NCI-H2227 (cell line): ENCODE data around the gene CDC14A.
"Not testable (repeated sequence)": the region's sequence is repeated elsewhere in the genome, so short reads cannot be mapped to it uniquely, and the experiment has no call there.

Experiments used
- DNase-seq: peaks from one replicate; lab custom pipeline; 2025; ENCODE audit not compliant: unreplicated experiment; lab: John Stamatoyannopoulos, UW

CDC14A gene

DNA sequence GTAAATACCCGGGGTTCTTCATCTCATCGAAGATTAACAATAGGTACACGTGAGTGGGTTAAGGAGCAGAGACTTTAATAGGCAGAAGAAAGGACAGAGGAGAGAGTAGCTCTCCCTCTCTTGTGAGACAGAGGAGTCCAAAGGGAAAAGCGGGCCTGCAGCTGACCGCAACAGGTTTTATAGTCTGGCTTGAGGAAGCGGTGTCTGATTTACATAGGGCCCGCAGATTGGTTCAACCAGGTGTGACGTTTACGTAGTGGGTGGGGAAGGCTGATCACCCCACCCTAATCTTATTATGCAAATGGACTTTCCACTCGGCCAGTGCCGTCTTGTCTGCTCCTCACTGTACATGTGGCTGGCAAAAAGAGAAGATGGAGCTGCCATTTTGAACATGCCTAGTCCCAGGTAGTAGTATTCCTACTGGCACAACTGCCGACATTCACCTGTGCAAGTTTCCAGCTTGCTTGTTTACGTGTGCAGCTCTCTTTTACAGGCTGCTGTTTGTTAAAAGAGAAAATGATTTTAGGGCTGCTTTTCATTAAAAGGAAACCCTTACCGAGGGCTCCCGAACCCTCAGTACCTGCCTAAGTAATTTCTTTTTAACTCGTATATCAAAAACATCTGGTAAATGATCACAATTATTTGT, 10.6 kb downstream of the CDC14A start:
- DNase-seq = peak; percentile 96

DNA sequence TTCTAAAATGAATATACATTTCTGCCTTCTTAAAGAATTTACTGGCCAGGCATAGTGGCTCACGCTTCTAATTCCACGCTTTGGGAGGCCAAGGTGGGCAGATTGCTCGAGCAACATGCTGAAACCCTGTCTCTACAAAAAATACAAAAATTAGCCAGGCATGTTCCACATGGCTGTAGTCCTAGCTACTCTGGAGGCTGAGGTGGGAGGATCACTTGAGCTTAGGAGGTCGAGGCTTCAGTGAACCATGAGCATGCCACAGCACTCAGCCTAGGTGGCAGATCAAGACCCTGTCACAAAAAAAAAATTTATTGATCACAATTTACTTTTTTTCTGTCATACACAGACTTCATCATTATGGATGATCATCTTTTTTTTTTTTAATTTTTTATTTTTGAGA, 11.5 kb downstream of the CDC14A start:
- no peak for DNase-seq

DNA sequence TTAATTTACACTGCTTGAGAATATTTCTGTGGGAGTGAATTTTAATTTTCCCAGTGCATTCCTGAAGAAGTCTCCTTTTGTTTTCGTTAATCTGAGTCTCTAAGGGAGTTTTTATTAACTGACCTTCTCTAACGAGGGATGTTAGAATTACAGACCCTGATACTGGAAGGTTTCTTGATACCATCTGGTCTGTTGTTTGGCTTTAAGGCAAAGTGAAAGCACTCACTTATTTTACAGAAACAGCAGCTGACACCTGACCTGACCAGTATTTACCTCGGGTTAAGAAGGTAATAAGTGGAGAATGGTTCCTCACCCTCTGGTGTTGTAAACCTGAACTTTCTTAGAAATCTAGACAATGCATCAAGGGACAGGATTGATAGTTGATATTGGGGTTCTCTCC, 12.4 kb downstream of the CDC14A start:
- DNase-seq = peak; percentile 10

GRCh38 chr1:100366209-100366525, 13.9 kb downstream of the CDC14A start:
- no peak for DNase-seq

DNA sequence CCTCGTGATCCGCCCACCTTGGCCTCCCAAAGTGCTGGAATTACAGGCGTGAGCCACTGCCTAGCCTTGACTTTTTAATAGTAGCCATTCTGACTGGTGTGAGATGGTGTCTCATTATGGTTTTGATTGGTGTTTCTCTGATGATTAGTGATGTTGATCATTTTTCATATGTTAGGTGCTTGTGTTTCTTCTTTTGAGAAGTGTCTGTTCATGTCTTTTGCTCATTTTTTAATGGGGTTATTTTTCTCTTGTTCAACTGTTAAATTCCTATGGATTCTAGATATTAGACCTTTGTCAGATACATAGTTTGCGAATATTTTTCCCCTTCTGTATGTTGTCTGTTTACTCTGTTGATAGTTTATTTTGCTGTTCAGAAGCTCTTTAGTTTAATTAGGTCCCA, 17.0 kb downstream of the CDC14A start:
- DNase-seq = not testable (repeated sequence)

- not testable (repeated sequence) for DNase-seq
Measured at GRCh38 chr1:100373953-100374352, 21.6 kb downstream of the CDC14A start.

- not testable (repeated sequence) for DNase-seq
Measured at GRCh38 chr1:100376890-100377289, 24.6 kb downstream of the CDC14A start.

DNA sequence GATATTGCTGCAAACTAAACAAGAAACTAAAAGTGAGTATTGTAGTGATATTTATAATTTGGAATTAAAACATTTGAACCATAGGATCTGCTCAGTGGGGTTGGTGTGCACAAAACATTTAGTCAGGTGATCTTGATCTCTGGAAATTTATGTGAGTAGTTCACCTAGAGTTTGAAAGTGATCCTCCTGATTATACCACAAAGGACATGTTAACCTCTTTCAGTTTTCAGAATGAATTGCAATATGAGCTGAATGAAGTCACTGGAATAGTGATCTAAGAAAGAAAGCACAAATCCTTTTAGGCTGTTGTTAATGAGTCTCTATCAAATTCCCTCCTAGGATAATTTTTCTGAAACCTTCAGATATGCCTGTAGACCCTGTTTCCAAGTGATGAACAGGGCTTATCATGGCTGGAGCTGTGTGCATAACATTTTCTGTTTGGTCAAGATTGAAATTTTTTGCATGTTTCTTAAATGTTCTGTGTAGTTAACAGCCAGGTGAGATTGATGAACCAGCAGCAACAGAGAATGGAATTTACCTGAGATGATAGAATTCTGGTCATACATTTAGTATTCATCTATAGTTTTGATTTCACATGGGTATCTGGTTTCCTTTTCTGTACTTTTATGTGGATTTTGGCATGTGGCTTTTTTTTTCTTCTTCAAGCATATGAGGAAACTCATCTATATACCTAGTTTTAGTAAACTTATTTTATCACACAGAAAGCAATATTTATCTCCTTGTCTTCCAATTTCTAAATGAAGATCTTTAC, 25.5 kb downstream of the CDC14A start:
- DNase-seq = no peak

DNA sequence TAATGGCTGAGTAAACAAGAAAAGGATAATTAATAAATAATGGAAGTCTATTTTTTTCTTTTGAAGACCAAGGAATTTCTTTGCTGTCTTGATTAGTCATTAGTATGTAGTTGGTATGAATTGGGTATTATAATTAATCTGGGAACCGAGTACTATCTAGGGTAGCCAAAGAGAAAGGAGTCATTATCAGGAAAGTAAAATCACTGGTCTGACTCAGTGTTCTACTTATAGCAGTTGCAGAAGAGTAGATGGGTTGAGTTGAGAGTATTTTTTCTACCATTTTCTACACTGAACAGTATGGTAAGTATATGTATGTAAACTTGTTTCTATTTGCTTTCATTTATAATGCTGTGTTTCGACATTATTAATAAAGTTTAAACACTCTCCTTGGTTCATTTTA, 26.6 kb downstream of the CDC14A start:
- DNase-seq = no peak

DNA sequence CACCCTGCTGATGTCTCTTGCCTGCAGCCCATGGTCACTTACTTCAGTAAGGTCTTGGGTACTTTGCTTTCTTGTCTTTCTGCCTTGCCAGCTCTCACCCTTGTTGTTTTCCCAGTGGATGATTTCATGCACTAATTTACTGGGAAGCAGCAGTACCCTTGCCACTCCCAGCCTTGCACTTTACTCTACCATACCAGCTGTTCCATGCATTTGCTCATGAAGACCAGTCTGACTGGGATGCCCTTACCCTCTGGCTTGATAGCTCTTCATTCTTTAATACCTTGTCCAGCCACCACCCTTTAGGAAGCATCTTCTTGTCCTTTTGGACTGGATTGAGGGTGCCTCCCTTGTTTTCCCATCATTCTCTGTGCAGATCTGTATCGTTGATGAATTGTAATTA, 28.3 kb downstream of the CDC14A start:
- DNase-seq = no peak

DNA sequence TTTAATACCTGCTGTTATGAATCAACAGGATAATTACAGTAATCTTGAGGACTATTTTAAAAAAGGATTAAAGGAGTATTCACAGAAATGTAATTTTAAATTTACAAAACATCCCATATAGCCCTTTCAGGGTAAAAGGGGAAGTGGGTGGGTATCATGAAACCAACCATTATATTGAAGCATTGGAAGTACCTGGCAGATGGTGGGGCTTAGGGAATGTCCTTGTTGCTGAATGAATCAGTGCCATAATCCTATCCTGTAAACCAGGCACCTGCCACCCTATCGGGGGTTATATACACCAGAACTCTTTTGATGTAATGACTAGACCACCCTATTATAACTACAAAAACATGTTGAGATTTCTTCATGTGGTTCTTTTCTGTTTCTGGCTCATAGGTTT, 30.4 kb downstream of the CDC14A start:
- peak; percentile 72 for DNase-seq

DNA sequence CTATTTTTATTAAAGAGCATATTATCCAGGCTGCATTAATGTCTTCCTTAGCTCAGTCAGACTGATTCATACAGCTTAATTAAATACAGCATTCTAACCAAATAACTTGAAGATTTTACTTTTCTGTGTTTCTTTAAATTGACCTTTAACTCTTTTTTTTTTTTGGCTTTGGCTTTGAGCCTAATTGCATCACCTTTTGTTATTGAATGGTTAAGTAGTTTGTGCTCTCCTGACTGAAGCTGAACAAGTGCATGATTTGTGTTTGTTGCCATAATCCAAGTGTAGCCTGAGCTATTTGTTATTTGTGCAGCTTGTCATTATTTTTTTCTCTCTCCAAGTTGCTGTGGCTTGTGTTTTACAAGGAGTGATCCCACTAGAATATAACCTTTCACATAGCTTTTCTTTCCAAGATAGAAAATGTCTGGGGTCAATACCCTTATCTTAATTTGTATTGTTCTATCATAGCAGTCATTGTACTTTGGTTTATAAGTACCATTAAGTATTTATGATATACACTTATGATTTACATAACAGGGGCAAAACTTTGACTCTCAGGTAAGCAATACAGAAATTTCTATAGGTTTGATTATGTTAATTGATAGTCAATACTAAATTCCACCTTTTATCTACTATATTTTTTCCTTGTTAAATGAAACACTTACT, 31.6 kb downstream of the CDC14A start:
- DNase-seq = no peak

DNA sequence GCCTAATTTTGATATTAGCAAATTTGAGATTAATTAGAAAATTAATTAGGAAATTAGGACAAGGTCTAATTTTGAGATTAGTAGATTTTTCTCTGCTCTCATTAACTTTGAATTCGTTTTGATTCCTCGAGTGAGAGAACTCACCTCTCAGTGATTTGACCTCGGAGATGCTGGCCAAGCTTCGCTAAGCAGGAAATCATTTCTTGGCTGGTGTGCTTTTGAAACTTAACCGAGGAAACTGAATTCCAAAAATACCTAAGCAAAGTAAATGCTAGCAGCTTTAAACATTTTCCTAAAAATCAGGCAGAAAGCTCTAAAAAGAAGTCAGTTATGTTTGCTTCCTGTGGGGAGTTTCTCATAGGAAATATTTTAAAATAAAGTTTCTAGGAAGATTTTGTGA, 34.9 kb downstream of the CDC14A start:
- no peak for DNase-seq

DNA sequence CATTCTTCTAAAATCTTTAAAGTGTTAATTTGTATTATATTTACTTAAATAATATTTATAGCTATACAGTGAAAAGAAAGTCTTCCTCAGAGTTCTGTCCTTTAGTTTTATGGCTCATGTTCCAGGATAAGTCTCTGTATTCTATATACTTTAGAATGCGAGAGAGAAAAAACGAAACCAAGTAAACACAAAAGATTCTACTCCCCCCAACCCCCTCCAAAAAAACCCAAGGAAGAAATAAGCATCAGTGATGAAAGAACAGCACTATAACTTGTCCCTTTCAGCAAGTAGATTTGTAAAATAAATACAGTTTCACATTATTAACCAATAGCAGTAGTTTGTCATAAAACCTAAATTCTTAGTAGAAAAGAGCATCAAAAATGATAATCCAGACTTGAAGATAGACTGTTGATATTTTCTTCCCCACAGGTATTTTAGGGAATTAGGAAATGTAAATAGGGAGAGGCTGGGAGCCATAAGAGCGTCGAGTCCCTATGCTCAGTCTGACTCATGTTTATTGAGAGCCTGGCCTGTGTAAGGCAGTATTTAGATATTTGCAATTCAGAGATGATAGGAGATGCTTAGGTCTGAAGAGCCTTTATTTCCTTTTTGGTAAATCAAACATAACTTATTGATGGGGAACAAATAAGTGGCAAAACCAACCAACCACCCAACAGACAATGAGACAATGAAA, 35.5 kb downstream of the CDC14A start:
- DNase-seq = no peak

- no peak for DNase-seq
Measured at GRCh38 chr1:100390531-100390930, 38.2 kb downstream of the CDC14A start.

DNA sequence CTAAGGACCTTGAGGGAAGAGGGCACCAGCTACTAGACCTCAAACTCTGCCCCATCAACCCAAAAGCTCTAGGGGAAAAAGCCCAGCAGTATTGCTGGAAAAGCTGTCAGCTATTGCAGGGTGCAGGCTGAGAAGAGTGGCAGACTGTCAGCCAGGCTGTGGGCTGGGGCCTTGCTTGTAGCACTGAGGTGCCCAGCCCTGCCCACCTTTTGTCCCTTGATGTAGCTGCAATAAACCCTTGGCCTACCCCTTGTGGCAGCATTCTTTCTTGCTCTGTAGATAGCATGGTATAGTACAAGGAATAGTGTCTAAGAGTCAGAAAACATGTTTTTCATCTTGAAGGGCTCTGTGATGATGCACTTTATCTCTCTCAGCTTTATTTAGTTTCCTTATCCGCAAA, 39.4 kb downstream of the CDC14A start:
- DNase-seq = no peak

GRCh38 chr1:100392756-100393155, 40.5 kb downstream of the CDC14A start:
- no peak for DNase-seq

DNA sequence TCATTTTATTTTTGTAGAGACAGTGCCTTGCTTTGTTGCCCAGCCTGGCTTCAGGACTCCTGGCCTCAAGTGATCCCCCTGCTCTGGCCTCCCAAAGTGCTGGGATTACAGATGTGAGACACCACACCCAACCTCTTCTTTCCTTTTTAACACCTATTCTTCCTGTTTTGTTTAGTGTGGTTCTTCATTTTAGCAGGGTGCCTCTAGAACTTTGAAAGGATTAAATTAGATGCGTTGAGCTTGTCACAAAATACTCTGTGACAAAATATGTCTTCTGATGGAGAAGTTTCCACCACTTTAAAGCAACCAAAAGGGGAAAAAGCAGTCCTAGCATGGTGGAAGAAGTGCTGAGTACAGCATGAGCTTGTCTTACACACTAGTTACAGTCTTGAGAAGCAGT, 42.0 kb downstream of the CDC14A start:
- DNase-seq = no peak

- DNase-seq = no peak
Measured at GRCh38 chr1:100395913-100396312, 43.6 kb downstream of the CDC14A start.

GRCh38 chr1:100396651-100397050, 44.3 kb downstream of the CDC14A start:
- no peak for DNase-seq

DNA sequence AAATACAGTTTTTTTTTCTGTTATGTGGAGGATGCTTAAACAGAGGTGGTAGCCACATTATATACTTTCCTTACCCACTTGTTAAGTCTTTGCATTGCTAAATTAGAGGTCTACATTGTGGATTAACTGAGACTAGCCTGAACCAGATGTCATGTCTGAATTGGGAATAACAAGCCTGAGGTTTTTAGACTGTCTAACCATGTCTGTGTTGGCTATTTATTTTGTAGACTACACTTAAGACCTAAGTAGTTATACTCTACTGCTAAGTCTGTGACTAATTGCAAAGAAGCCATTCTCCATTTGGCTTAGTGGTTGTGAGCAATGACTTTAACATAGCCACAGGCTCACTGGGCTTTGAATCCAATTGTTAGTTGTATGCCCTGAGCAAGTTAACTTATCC, 45.4 kb downstream of the CDC14A start:
- DNase-seq = no peak

GRCh38 chr1:100398648-100399047, 46.3 kb downstream of the CDC14A start:
- no peak for DNase-seq
